GM18502 (cell line): Measurements from ENCODE around the gene PVALEF.
A peak's percentile ranks its signal among the peaks of the same experiment; 100 is the strongest.
"Not testable (repeated sequence)": the region's sequence is repeated elsewhere in the genome, so short reads cannot be mapped to it uniquely, and the experiment has no call there.

Experiments
- ATAC-seq: cut with Tn5 transposase; IDR thresholded peaks from one replicate; pipeline ENCODE4 v1.9.1; 2021; ENCODE audit warnings: mild to moderate bottlenecking; ENCODE audit not compliant: unreplicated experiment, poor library complexity

Gene PVALEF

DNA sequence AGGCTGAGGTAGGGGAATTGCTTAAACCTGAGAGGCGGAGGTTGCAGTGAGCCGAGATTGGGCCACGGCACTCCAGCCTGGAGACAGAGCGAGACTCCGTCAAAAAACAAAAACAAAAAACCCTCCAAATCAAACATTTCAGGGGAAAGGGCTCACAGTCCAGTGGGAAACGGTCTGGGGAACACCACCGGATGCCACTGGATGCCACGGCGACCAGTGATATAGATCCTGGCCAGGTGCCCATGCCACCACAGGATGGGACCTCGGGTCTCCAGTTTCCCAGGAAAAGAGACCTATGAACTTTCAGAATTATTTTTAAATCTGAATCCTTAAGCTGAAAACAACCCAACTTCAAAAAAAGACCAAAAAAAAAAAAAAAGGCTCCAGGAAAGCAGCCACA lies 45.2 kb downstream of the PVALEF start:
- ATAC-seq = no peak

DNA sequence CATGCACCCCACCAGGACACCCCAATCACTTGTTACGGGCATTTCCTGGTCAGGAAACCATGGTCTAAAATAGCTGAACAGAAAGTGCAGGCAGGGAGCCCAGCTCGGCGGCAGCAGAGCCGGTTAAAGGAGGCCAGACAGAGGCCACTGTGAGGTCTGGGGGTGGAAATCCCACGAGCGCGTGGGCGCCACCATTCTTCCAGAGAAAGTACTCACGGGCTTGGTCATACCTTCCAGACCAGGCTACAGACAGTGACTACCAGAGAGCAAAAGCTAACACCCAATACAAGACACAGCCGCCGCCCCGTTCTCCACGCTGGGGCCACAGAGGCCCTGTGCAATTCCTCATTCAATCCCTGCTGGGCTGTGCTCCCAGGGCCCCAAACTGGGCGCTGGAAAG lies 45.6 kb downstream of the PVALEF start:
- ATAC-seq = no peak

DNA sequence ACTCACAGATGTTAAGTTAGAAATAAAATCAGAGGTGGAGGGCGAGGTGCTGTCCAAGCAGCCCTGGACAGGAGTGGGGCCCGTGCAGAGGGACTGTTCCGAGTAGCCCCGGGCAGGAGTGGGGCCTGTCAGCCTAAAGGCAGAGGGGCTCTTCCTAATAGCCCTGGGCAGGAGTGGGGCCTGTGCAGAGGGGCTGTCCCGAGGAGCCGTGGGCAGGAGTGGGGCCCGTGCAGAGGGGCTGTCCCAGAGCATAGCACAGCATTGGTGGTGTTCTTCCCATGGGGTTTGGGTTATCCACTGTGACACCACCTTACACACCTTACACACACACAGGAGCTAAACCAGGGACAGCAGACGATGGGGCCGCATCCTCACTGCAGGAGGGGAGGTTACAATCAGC lies 47.1 kb downstream of the PVALEF start:
- no peak for ATAC-seq

DNA sequence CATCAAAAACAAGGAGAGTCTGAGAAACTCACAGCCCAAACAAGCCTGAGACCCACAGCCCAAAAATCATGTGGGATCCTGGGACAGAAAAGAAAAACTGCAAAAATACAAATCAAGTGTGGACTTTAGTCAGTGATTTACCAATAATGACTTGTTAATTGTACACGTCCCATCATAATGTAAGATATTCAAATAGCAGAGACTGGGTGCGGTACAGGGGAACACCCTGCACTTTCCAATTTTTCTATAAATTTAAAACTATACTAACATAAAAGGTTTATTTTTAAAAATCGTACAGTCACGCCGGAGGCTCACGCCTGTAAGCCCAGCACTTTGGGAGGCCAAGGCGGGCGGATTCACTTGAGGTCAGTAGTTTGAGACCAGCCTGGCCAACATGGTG lies 48.7 kb downstream of the PVALEF start:
- ATAC-seq = no peak

DNA sequence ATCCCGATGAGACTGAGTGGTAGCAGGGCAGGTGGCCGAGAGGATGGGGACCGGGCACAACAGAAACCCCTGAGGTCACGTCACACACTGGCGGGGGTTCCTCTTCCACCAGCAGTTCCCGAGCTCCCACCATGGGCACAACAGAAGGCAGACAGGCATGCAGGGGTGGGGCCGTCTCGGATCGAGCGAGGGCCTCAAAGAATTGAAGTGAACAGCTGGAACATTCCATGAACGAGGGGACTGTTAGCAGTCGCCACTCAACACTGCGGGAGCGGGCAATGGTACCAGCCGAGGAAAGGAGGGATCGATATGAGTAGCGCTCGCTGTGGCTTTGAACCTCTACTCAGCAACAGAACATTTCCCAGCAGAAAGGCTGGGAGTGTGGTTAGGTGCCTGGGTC lies 52.2 kb downstream of the PVALEF start:
- no peak for ATAC-seq

DNA sequence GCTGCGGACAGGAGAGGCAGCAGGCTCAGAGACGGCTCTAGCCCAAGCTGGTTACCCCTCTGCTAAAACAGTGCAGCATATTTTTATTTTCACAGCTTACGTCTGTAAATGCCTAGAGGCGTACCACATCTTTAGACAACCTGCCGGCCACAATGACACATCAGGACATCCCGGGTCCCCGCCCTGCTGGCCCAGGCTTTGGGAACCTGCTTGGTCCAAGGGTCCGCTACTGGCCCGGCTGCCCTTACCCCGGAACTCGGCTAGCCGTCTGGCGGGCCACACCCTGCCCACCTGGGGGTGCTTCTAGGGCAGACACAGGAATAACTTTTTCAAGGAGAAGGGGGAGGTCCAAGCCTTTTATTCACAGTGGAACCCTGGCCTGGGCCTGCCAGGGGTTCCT lies 53.2 kb downstream of the PVALEF start:
- ATAC-seq = no peak

DNA sequence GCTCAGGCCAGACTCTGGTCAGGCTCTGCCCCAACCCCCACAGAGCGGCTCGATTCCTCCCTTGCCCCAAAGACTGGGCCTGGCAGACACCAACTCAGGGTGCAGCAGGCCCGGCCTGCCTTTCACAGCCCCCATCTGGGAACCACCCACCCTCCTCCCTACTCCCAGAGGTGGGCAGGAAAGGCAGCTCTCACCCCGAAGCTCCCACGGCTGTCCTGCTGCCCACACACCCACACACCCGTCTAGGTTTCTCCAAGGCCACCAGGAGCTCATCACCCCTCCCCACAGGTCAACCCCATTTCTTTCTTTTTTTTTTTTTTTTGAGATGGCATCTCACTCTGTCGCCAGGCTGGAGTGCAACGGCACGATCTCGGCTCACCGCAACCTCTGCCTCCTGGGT lies 53.7 kb downstream of the PVALEF start:
- ATAC-seq = no peak

DNA sequence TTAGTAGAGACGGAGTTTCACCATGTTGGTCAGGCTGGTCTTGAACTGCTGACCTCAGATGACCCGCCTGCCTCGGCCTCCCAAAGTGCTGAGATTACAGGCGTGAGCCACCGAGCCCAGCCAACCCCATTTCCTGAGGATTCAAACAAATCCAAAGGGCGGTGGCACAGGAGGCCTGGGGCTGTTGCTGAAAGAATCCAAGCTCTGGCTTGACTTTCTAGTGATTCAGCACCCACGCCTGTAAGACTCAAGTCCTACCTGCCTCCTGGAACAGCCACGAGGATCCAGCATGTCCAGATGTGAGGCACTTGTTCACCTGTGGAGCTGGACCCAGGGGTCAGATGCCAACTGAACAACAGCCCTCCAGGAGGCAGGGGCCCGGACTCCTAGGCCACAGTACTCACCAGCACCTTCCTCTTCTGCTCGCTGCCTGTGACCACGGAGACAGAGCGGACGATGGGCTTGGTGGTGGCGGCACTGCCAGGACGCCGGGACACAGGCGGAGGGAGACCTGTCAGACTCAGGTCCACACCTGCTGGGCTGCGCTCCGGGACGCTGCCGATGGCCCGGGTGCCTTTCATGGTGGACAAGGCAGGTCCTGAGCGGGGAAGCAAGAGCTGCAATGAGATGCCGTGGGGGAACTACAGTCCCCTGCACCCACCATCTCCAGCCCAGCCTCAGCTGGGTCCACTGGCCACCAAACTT lies 54.3 kb downstream of the PVALEF start:
- ATAC-seq = no peak

DNA sequence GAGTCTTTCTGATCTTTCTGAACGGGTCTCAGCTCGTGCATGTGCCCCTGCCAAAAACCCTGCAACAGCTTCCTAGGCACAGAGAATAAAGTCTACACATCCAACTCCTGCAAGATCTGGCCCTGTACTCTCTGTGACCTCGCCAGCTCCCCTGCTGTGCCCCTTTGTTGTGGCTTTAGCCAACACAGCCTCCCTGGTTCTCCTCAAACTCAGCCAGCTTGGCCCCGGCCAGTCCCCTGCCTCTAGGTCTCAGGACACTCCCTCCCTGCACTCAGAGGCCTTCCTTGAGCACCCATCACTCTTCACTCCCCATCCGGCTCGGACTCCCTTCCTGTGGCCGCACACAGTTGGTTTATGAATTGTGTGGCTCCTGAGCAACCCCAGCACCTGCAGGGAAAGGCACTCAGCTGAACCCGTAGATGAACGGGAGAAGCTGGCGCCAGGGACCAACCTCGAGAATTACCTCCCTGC lies 56.1 kb downstream of the PVALEF start:
- no peak for ATAC-seq

DNA sequence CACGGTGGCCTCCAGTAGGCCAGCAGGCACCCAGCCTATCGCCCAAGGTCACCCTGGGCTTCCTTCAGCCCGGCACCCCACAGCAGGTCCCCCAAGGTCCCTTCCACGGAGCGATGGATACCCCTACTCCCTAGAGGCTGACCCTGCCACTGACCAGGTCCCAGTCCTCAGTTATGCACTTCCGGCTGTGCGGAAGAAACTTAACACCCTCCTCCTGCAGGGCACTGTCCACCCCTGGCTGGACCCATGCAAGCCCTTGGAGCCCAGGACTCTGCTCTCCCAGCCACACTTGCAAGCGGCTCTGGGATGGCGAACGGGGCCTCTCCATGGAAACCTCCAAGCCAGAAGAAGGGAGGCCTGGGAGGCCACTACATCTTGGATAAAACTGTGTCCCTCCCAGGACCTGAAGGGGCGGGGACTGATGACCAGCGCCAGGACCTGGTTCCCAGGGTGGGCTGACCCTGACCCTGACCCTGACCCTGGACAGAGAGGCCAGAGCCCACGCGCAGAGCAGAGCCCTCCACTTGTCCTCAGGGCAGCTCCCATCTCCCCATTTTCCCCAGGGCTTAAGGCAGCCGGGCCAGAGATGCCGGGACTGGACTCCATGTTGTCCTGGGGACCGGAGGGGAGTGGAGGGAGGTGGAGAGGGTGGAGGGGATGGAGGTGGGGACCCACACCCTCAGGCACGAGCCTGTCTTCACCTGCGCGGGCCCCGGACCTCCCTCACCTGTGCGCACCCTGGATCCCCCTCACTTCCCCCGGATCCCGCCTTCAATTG lies 56.7 kb downstream of the PVALEF start:
- no peak for ATAC-seq

DNA sequence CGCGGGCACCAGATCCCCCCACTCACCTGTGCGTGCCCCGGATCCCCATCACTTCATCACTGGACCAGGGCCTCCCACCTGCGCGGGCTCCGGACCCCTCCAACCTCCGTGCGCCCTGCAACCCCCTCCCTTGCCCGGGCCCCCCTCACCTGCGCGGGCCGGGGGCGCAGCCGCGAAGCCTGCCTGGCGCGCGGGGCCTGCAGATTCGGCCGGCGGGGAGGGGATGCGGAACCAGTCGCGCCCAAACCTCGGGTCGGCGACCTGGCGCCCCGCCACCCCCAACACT lies 57.3 kb downstream of the PVALEF start:
- ATAC-seq = no peak

DNA sequence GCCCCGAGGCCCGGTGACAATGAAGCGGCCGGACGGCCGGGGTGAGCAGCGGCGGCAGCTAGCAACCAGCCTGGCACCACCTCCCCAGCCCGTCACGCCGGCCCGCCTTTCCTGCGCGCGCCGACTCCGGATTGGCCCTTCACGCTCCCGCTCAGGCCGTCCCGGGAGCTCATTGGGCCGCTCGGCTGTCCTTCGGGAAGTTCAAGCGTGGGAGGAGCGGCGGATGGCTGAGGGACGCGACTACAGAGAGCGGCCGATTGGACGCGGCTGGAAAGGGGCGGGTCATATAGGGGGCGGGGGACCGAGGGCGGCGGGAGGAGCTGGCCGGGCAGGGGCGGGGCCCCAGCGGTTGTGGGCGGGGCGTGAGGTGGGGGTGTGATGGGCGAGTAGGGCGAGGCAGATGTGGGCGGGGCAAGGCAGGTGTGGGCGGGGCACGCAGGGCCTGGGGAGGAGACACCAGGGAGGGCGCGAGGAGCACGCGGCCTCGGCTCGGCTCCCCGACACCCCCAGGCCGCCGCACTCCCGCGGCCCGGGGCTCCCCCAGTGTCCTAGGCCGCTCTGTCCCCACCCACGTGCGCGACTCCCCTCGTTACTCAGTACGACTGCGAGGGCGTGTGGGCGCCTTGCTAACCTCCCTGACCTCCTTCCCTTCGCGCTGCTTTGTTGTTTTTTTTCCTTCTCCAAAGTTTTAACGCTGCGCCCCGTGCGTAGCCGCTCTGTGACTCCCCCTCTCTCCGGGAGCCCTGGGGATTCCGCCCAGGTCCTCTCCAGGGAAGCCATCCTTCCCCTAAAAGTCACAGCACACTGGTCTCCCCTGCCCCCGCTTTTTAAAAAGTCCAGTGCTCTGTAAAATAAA lies 57.8 kb downstream of the PVALEF start, which contains the start of gene CEP131:
TSS of gene CEP131 (minus strand) at position 60 of the 856 bp plus-strand sequence. CDS start 2,909 bp downstream, outside the sequence.
- peak; percentile 95 for ATAC-seq

DNA sequence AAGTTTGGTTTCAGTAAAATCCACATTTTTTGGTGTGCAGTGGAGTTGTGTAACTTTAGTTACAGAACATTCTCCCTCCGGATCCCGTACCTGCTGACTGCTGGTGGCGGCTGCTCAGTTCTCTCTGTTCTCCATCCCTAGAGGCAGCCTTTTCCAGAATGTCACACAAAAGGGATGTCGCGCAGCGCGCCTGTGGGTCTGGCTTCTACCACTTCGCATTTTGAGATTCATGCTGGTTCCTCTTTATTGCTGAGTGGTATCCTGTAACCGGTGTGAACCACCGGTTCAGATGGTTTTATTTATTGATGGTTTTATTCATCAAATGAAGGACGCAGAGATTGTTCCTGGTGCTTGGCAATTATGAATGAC lies 58.4 kb downstream of the PVALEF start:
- ATAC-seq = no peak

DNA sequence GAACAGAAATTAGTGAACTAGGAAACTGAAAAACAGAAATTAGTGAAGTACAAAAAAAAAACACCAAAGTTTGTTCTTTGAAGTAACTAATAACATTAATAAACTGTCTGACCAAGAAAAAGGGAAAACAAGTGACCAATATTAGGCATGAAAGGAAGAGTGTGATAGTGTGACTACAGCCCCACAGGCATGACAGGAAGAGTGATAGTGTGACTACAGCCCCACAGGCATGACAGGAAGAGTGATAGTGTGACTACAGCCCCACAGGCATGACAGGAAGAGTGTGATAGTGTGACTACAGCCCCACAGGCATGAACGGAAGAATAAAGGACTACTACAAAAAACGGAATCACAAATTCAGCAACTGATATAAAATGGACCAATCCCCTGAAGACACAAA lies 62.3 kb downstream of the PVALEF start:
- ATAC-seq = not testable (repeated sequence)

DNA sequence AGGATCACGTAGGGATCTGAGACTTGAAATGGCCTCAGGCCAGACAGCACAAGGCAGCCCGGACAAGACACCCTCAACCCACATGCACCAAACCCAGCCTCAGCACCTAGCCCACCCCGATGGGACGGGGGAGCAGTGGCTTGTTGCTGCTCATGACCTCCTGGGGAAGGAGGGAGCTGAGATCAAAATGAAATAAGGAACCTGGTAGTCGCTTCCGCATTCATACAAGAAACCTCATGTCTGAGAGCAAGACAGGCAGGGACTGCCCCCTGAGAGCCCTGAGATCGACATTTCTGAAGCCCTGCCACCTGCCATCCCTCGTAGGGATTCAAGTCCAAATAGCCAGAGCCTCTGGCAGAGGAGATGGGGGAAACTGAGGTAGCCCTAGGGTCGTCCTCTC lies 63.1 kb downstream of the PVALEF start:
- peak; percentile 59 for ATAC-seq

DNA sequence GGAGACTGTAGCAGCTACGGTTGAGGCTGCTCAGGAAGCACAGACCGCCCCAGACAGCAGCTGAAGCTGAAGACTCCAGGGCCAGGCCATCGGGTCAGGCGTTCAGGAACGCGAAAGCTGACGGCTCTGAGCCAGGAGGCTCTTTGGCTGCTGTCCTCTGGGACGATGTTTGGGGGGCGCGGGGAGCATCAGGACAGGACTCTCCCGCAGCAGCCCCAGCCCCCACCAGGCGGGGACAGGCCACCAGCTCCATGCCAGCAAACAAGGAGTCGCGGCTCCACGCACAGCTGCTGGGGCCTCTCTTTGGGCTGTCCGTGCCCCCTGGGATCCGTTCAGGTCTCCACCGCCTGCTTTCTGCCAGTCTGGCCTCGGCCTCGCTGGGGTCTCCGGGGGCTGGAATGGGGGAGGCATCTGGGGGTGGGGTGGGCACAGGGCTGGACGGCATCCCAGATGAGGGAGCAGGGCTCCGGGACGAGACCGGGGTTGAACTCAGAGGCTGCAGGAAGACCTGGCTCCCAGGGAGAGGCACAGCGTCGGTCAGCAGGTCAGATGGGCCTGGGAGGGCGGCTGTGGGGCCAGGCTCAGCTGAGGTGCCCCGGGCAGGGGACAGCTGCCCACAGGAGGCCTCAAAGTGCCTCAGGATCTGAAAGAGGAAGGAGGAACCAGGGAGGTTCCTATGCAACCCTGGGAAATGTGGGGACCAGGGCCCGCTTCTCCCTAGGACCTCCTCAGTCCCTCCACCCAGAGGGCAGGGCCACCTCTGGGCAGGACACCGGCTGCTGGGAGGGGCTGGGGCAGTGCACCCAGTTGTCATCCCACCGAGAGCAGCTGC lies 63.7 kb downstream of the PVALEF start:
- ATAC-seq = peak; percentile 17

DNA sequence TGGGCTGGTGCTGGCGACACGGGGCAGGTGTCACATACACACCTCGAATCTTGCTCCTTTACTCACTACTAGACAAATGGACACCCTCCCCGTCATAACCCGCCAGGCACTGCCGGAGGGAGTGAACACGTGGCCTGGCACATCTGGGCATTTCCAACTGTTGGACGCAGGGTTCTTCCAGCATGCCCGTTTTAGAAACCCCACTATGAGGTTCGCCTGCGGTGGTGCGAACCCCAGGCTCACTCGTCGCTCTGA lies 64.3 kb downstream of the PVALEF start:
- ATAC-seq = no peak

DNA sequence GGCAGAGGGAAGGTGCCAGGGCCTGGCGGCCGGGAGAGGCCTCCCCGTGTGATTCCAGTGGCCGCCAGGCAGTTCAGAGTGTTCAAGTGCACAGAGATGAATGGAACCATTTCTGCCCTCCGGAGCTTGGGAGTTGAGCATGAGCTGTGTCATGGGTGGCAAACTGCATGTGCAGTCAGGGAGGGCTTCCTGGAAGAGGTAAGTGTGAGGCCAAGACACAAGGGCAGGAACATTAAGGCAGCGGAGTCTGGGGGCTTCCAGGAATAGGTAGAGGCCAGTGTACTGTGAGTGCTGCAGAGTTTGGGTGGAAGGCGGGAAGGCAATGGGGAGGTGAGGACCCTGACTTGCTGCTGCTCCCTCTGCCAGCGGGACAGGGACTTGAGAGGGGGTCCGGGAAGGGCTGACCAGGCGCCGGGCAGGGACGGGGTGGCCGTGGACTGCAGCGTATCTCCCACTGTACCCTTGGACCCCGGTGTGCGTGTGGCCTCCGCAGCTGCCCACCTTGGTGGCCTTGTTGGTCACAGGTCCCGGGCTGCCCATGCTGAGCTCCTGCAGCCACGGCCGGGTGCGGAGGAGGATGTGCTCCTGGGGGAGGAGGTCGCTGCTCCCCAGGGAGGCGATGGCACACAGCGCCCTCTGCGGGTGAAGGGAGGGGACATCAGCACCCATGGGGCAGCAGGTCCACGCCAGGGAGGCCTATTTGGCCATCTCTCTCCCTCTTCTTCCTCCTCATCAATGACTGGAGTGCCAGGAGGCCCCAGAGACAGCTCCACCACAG lies 64.9 kb downstream of the PVALEF start:
- no peak for ATAC-seq

DNA sequence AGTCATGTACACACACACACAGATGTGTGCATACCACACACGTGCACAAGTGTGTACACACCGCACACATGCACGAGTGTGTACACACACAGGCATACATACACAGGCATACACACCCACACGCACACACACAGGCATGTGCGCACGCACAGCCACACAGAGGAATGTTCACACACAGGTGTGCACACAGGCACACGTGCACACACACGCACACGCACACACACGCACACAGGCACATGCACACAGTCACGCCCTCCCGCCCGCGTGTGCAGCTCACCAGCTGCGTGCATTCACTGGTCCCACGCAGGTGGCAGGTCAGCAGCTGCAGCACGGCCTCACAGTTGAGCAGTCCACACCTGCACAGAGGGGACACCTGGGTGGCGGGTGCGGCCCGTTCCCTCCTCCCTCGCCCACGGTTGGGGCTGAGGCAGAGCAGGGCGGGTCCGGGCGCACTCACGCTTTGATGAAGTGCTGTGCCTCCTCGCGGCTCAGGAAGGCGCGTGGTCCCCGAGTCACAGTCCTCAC lies 65.9 kb downstream of the PVALEF start:
- ATAC-seq = no peak
